Peyer's patch (tissue), 4 donors: ENCODE results near the gene AFMID.

Source experiments
- POLR2A ChIP-seq, 2 donors: fragments of 450-650 bp; IDR thresholded peaks; one replicate each; pipeline ENCODE4 v1.5.1; 2017; ENCODE audit warnings: antibody characterized with exemption in 2 of 2, mild to moderate bottlenecking in 2 of 2, moderate library complexity in 2 of 2
- TF ChIP-seq, protein P1 (sequence below), 6 experiments: fragments of 450-650 bp in 4 of 6; fragments of 200-600 bp in 2 of 6; sonication (generic) in 1 of 6; IDR thresholded peaks; one replicate each; pipeline ENCODE4 v1.5.1; 2017 to 2019; ENCODE audit warnings: antibody characterized with exemption in 6 of 6, mild to moderate bottlenecking in 3 of 6, moderate library complexity in 1 of 6

DNA sequence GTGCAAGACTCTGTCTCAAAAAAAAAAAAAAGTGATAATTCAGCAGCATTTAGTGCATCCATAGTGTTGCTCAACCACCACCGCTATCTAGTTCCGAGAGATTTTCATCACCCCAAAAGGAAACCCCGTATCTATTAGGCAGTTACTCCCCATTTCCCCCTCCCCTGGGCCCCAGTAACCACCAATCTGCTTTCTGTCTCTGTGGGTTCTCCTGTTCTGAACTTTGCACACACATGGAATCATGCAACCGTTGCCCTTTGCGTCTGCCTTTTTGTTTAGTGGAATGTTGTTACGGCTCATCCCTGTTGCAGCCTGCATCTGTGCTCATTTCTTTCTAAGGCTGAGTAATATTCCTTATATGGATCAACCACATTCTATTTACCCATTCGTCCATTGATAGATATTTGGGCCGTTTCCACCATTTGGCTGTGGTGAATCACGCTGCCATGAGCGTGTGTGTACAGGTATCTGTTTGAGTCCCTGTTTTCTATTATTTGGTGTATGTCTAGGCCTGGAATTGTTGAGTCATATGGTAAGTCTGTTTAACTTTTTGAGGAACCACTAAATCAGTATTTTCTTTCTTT lies 27.5 kb upstream of the AFMID start:
- no peak for TF ChIP-seq POLR2A (IDR thresholded peaks at IDR 0.05)
- TF ChIP-seq, protein P1, sequence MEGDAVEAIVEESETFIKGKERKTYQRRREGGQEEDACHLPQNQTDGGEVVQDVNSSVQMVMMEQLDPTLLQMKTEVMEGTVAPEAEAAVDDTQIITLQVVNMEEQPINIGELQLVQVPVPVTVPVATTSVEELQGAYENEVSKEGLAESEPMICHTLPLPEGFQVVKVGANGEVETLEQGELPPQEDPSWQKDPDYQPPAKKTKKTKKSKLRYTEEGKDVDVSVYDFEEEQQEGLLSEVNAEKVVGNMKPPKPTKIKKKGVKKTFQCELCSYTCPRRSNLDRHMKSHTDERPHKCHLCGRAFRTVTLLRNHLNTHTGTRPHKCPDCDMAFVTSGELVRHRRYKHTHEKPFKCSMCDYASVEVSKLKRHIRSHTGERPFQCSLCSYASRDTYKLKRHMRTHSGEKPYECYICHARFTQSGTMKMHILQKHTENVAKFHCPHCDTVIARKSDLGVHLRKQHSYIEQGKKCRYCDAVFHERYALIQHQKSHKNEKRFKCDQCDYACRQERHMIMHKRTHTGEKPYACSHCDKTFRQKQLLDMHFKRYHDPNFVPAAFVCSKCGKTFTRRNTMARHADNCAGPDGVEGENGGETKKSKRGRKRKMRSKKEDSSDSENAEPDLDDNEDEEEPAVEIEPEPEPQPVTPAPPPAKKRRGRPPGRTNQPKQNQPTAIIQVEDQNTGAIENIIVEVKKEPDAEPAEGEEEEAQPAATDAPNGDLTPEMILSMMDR (IDR thresholded peaks at IDR 0.05): no peak
